Measurements from ENCODE around the gene SFT2D1.

Gene SFT2D1

GRCh38 chr6:166338854-166339253, 3.5 kb downstream of the SFT2D1 start:
- H3K27me3 ChIP-seq = no peaks in the 10 kb centered on the region
- peaks cover 40 to 47% of the 10 kb centered on the region in 2 experiments for H3K4me1 ChIP-seq (ENCODE audit: control insufficient read depth in 1 of 2, insufficient read depth in 1 of 2, low read depth in 1 of 2, low read length in 1 of 2)
- H3K27ac ChIP-seq = peak overlapping the region; percentile 96
- H3K4me3 ChIP-seq (ENCODE audit: low read depth in 1 of 2, low read length in 1 of 2) = no peak overlapping the region
- TF ChIP-seq CTCF (IDR thresholded peaks at IDR 0.05) = no peak
- peaks cover 48% of the 10 kb centered on the region for H3K36me3 ChIP-seq
- no peaks in the 10 kb centered on the region for H3K9me3 ChIP-seq

GRCh38 chr6:166336847-166337246, 5.5 kb downstream of the SFT2D1 start:
- peaks cover 50% of the 10 kb centered on the region in 2 experiments for H3K4me1 ChIP-seq (ENCODE audit: control insufficient read depth in 1 of 2, insufficient read depth in 1 of 2, low read depth in 1 of 2, low read length in 1 of 2)
- H3K27ac ChIP-seq = no peak overlapping the region
- no peaks in the 10 kb centered on the region for H3K27me3 ChIP-seq
- H3K9me3 ChIP-seq = no peaks in the 10 kb centered on the region
- TF ChIP-seq CTCF (IDR thresholded peaks at IDR 0.05) = no peak
- no peak overlapping the region for H3K4me3 ChIP-seq (ENCODE audit: low read depth in 1 of 2, low read length in 1 of 2)
- peaks cover 53% of the 10 kb centered on the region for H3K36me3 ChIP-seq

- peaks cover 54% of the 10 kb centered on the region for H3K36me3 ChIP-seq
- no peaks in the 10 kb centered on the region for H3K9me3 ChIP-seq
- TF ChIP-seq CTCF (IDR thresholded peaks at IDR 0.05) = no peak
- peaks cover 39 to 42% of the 10 kb centered on the region in 2 experiments for H3K4me1 ChIP-seq (ENCODE audit: control insufficient read depth in 1 of 2, insufficient read depth in 1 of 2, low read depth in 1 of 2, low read length in 1 of 2)
- peak overlapping the region; percentile 81 for H3K27ac ChIP-seq
- H3K4me3 ChIP-seq (ENCODE audit: low read depth in 1 of 2, low read length in 1 of 2) = no peak overlapping the region
- H3K27me3 ChIP-seq = no peaks in the 10 kb centered on the region
These were observed 6.7 kb downstream of the SFT2D1 start for GRCh38 chr6:166335378-166336302.

GRCh38 chr6:166334878-166335277, 7.5 kb downstream of the SFT2D1 start:
- Histone ChIP-seq H3K4me3 (ENCODE audit: low read depth in 1 of 2, low read length in 1 of 2) (no peak overlapping the region), H3K27me3 (no peaks in the 10 kb centered on the region), H3K4me1 (ENCODE audit: control insufficient read depth in 1 of 2, insufficient read depth in 1 of 2, low read depth in 1 of 2, low read length in 1 of 2) (peaks cover 34% of the 10 kb centered on the region in 2 experiments), H3K27ac (peak overlapping the region; percentile 81), H3K36me3 (peaks cover 56% of the 10 kb centered on the region), H3K9me3 (no peaks in the 10 kb centered on the region)
- no peak for TF ChIP-seq CTCF (IDR thresholded peaks at IDR 0.05)

- H3K27ac ChIP-seq = peak overlapping the region; percentile 81
- peaks cover 19 to 21% of the 10 kb centered on the region in 2 experiments for H3K4me1 ChIP-seq (ENCODE audit: control insufficient read depth in 1 of 2, insufficient read depth in 1 of 2, low read depth in 1 of 2, low read length in 1 of 2)
- peak overlapping the region in 1 of 2 experiments; percentile 14 for H3K4me3 ChIP-seq (ENCODE audit: low read depth in 1 of 2, low read length in 1 of 2)
- H3K36me3 ChIP-seq = peaks cover 69% of the 10 kb centered on the region
- H3K27me3 ChIP-seq = no peaks in the 10 kb centered on the region
- TF ChIP-seq CTCF (IDR thresholded peaks at IDR 0.05) = no peak
- no peaks in the 10 kb centered on the region for H3K9me3 ChIP-seq
These were observed 9.0 kb downstream of the SFT2D1 start for GRCh38 chr6:166333172-166333995.
